NCI-H146 treated with DMSO at 0.1 percent for 48 hours (cell line): Measurements from ENCODE around the gene KRTAP10-9.
"Not testable (repeated sequence)": the region's sequence is repeated elsewhere in the genome, so short reads cannot be mapped to it uniquely, and the experiment has no call there.

Source experiments
- DNase-seq: peaks from one replicate; lab custom pipeline; 2025; ENCODE audit not compliant: unreplicated experiment; lab: John Stamatoyannopoulos, UW

Gene KRTAP10-9

GRCh38 chr21:44595524-44595923 is 31.4 kb upstream of the KRTAP10-9 start:
- DNase-seq: no peak

GRCh38 chr21:44596068-44596725 is 30.7 kb upstream of the KRTAP10-9 start:
- DNase-seq: no peak

- DNase-seq: no peak
Observed at GRCh38 chr21:44598061-44598460, 28.8 kb upstream of the KRTAP10-9 start.

GRCh38 chr21:44599264-44600029 is 27.4 kb upstream of the KRTAP10-9 start:
- no peak for DNase-seq

GRCh38 chr21:44600118-44600978 is 26.5 kb upstream of the KRTAP10-9 start, which contains the start of gene KRTAP10-7:
TSS of gene KRTAP10-7 (plus strand) at chr21:44600597. CDS start at chr21:44600622, 25 bp downstream.
- DNase-seq: not testable (repeated sequence)

GRCh38 chr21:44601091-44601490 is 25.8 kb upstream of the KRTAP10-9 start:
- not testable (repeated sequence) for DNase-seq

- no peak for DNase-seq
Observed at GRCh38 chr21:44601596-44602462, 25.1 kb upstream of the KRTAP10-9 start.

GRCh38 chr21:44602463-44602850 is 24.4 kb upstream of the KRTAP10-9 start:
- DNase-seq: no peak

GRCh38 chr21:44603109-44603875 is 23.6 kb upstream of the KRTAP10-9 start:
- no peak for DNase-seq

- no peak for DNase-seq
Observed at GRCh38 chr21:44603911-44604310, 23.0 kb upstream of the KRTAP10-9 start.

- DNase-seq: no peak
Observed at GRCh38 chr21:44606495-44606894, 20.4 kb upstream of the KRTAP10-9 start.

GRCh38 chr21:44609193-44609592 is 17.7 kb upstream of the KRTAP10-9 start:
- no peak for DNase-seq

- DNase-seq: not testable (repeated sequence)
Observed at GRCh38 chr21:44610157-44610843, 16.6 kb upstream of the KRTAP10-9 start.

- no peak for DNase-seq
Observed at GRCh38 chr21:44611551-44611950, 15.3 kb upstream of the KRTAP10-9 start.

- no peak for DNase-seq
Observed at GRCh38 chr21:44612029-44612486, 14.8 kb upstream of the KRTAP10-9 start, which contains the start of gene KRTAP10-8. TSS of gene KRTAP10-8 (plus strand) at chr21:44612079. CDS start at chr21:44612101, 22 bp downstream.

- no peak for DNase-seq
Observed at GRCh38 chr21:44612669-44613229, 14.1 kb upstream of the KRTAP10-9 start.

GRCh38 chr21:44613386-44614155 is 13.3 kb upstream of the KRTAP10-9 start:
- DNase-seq: no peak

GRCh38 chr21:44614161-44614631 is 12.7 kb upstream of the KRTAP10-9 start:
- no peak for DNase-seq
